Measurements from ENCODE around the gene MPHOSPH6. TPM values are rescaled to one million over a fixed set of nuclear protein-coding genes. Genes with fewer than 3 reads are reported as not detected.

Gene MPHOSPH6
- polyA plus RNA-seq, 1 of the 3 experiments (the other 2 are of a cell fraction) = 9.4 TPM

GRCh38 chr16:82185012-82185411, 15.0 kb upstream of the MPHOSPH6 start:
- peaks cover 7% of the 10 kb centered on the region; the same call in 1 of the 2 replicates for H3K27me3 ChIP-seq (ENCODE audit: insufficient read depth)
- ChIA-PET POLR2A (no interaction called here), CTCF (no interaction called here)
- no peaks in the 10 kb centered on the region for H3K36me3 ChIP-seq (replicated peaks in 1 of 2; ENCODE audit: control insufficient read depth in 1 of 2, insufficient read depth in 2 of 2, low read length in 1 of 2)
- DNase-seq = no peak
- H3K9me3 ChIP-seq = no peaks in the 10 kb centered on the region
- H3K4me3 ChIP-seq (ENCODE audit: low read depth in 2 of 2, low read length in 1 of 2) = no peak overlapping the region
- H3K27ac ChIP-seq (ENCODE audit: low read depth in 2 of 2, low read length in 1 of 2) = no peak overlapping the region
- no peak overlapping the region for H3K4me2 ChIP-seq
- H3K79me2 ChIP-seq (ENCODE audit: insufficient read depth) = no peaks in the 10 kb centered on the region
- no peaks in the 10 kb centered on the region for H3K9me2 ChIP-seq
- no peak for TF ChIP-seq RFX5 (IDR thresholded peaks at IDR 0.05; ENCODE audit: low read length)
- no peak for TF ChIP-seq RCOR1 (IDR thresholded peaks at IDR 0.05; ENCODE audit: low read length)
- TF ChIP-seq RAD21 (IDR thresholded peaks at IDR 0.05; ENCODE audit: low read length) = no peak
- no peak overlapping the region for H3K9ac ChIP-seq
- H3K4me1 ChIP-seq (ENCODE audit: control insufficient read depth in 1 of 2, insufficient read depth in 2 of 2, low read depth in 1 of 2, low read length in 1 of 2) = no peaks in the 10 kb centered on the region
- no peaks in the 10 kb centered on the region for H3F3A ChIP-seq (replicated peaks; ENCODE audit: insufficient read depth)
- no peaks in the 10 kb centered on the region for H4K20me1 ChIP-seq (ENCODE audit: insufficient read depth)
- H2AFZ ChIP-seq (ENCODE audit: low read depth) = no peak overlapping the region

- H3F3A ChIP-seq (replicated peaks; ENCODE audit: insufficient read depth) = no peaks in the 10 kb centered on the region
- H4K20me1 ChIP-seq (ENCODE audit: insufficient read depth) = no peaks in the 10 kb centered on the region
- peaks cover 7% of the 10 kb centered on the region; the same call in 1 of the 2 replicates for H3K27me3 ChIP-seq (ENCODE audit: insufficient read depth)
- H3K9me3 ChIP-seq = no peaks in the 10 kb centered on the region
- H3K36me3 ChIP-seq (replicated peaks in 1 of 2; ENCODE audit: control insufficient read depth in 1 of 2, insufficient read depth in 2 of 2, low read length in 1 of 2) = no peaks in the 10 kb centered on the region
- TF ChIP-seq SIN3A (IDR thresholded peaks at IDR 0.05; ENCODE audit: borderline replicate concordance, low read depth, low read length) (no peak), USF1 (IDR thresholded peaks at IDR 0.05; ENCODE audit: borderline replicate concordance, low read depth) (no peak), FOXJ3 (CRISPR knock-in tag; IDR thresholded peaks at IDR 0.05) (no peak), JUND (IDR thresholded peaks at IDR 0.05) (no peak), POLR2AphosphoS5 (IDR thresholded peaks at IDR 0.05; ENCODE audit: low read depth, low read length) (no peak), IRF3 (IDR thresholded peaks at IDR 0.05; ENCODE audit: low read depth, low read length) (no peak), EP300 (IDR thresholded peaks at IDR 0.05; ENCODE audit: borderline replicate concordance in 1 of 2, low read depth in 1 of 2, low read length in 1 of 2) (no peak), RXRA (IDR thresholded peaks at IDR 0.05; ENCODE audit: borderline replicate concordance, low read depth) (no peak), ELF1 (IDR thresholded peaks at IDR 0.05) (no peak), TEAD4 (IDR thresholded peaks at IDR 0.05; ENCODE audit: borderline replicate concordance, insufficient read depth) (no peak), FOXM1 (IDR thresholded peaks at IDR 0.05; ENCODE audit: low read depth) (no peak), GABPA (IDR thresholded peaks at IDR 0.05; ENCODE audit: low read depth) (no peak), TAF1 (IDR thresholded peaks at IDR 0.05; ENCODE audit: borderline replicate concordance, low read depth, low read length) (no peak), NRF1 (IDR thresholded peaks at IDR 0.05; ENCODE audit: low read depth, low read length) (no peak), EZH2phosphoT487 (IDR thresholded peaks at IDR 0.05; ENCODE audit: borderline replicate concordance, low read depth) (no peak), CHD2 (IDR thresholded peaks at IDR 0.05; ENCODE audit: low read length, partially characterized antibody) (no peak), MEF2A (IDR thresholded peaks at IDR 0.05; ENCODE audit: borderline replicate concordance, low read depth) (no peak), FOSL2 (IDR thresholded peaks at IDR 0.05; ENCODE audit: borderline replicate concordance, low read depth) (no peak), GATA2 (CRISPR knock-in tag; IDR thresholded peaks at IDR 0.05) (no peak), PBX3 (IDR thresholded peaks at IDR 0.05) (no peak)
- H3K4me3 ChIP-seq (ENCODE audit: low read depth in 2 of 2, low read length in 1 of 2) = no peak overlapping the region
- H3K27ac ChIP-seq (ENCODE audit: low read depth in 2 of 2, low read length in 1 of 2) = no peak overlapping the region
- ChIA-PET POLR2A (no interaction called here), CTCF (no interaction called here)
- H3K9me2 ChIP-seq = no peaks in the 10 kb centered on the region
- no peak overlapping the region for H3K4me2 ChIP-seq
- H2AFZ ChIP-seq (ENCODE audit: low read depth) = no peak overlapping the region
- H3K79me2 ChIP-seq (ENCODE audit: insufficient read depth) = no peaks in the 10 kb centered on the region
- DNase-seq = no peak
- H3K9ac ChIP-seq = no peak overlapping the region
- 31% methylated on average over 5 of the region's 5 CpGs for WGBS (ENCODE audit: low lambda C conversion rate)
- no peaks in the 10 kb centered on the region for H3K4me1 ChIP-seq (ENCODE audit: control insufficient read depth in 1 of 2, insufficient read depth in 2 of 2, low read depth in 1 of 2, low read length in 1 of 2)
Measured at GRCh38 chr16:82184213-82184612, 14.2 kb upstream of the MPHOSPH6 start.

All from SK-N-SH (cell line).